PFSK-1 (cell line): ENCODE data around the gene FAXC.

Source experiments
- FOXP2 ChIP-seq: optimal IDR thresholded peaks from 2 replicates; pipeline ENCODE3; 2011; ENCODE audit warnings: borderline replicate concordance, control low read depth, inconsistent platforms; ENCODE audit not compliant: insufficient read depth; ENCODE audit errors: extremely low read length, extremely low read depth
- POLR2AphosphoS5 ChIP-seq: IDR thresholded peaks from 2 replicates; pipeline ENCODE4 v1.6.1; 2012; ENCODE audit warnings: low read depth, mild to moderate bottlenecking, control low read depth, low read length, moderate library complexity
- REST ChIP-seq, 2 experiments: IDR thresholded peaks; 2 replicates each; pipeline versions ENCODE4 v1.6.1 to v1.8.0; 2011 to 2012; ENCODE audit warnings: low read depth in 2 of 2, low read length in 2 of 2, control low read depth in 1 of 2, inconsistent platforms in 1 of 2, mild to moderate bottlenecking in 1 of 2, moderate library complexity in 1 of 2; ENCODE audit not compliant: insufficient read depth in 1 of 2
- SIN3A ChIP-seq: IDR thresholded peaks from 2 replicates; pipeline ENCODE4 v1.6.1; 2012; ENCODE audit warnings: mild to moderate bottlenecking, low read length, moderate library complexity, borderline replicate concordance; ENCODE audit not compliant: insufficient read depth
- TAF1 ChIP-seq: IDR thresholded peaks from 2 replicates; pipeline ENCODE4 v1.6.1; 2012; ENCODE audit warnings: low read length, control low read depth, borderline replicate concordance; ENCODE audit not compliant: insufficient read depth

FAXC gene

GRCh38 chr6:99254616-99255550, 94.6 kb downstream of the FAXC start:
- TF ChIP-seq FOXP2 (no peak), REST (IDR thresholded peaks at IDR 0.05; ENCODE audit: insufficient read depth in 1 of 2, low read depth in 2 of 2, low read length in 2 of 2) (no peak), POLR2AphosphoS5 (no peak), TAF1 (no peak), SIN3A (no peak)

- TF ChIP-seq REST (IDR thresholded peaks at IDR 0.05; ENCODE audit: insufficient read depth in 1 of 2, low read depth in 2 of 2, low read length in 2 of 2) (no peak), TAF1 (no peak), FOXP2 (no peak), POLR2AphosphoS5 (no peak), SIN3A (no peak)
These were observed 96.2 kb downstream of the FAXC start for GRCh38 chr6:99253271-99253670.

GRCh38 chr6:99252421-99252820, 97.1 kb downstream of the FAXC start:
- TF ChIP-seq REST (IDR thresholded peaks at IDR 0.05; ENCODE audit: insufficient read depth in 1 of 2, low read depth in 2 of 2, low read length in 2 of 2) (no peak), SIN3A (no peak), TAF1 (no peak), POLR2AphosphoS5 (no peak), FOXP2 (no peak)

- TF ChIP-seq REST (IDR thresholded peaks at IDR 0.05; ENCODE audit: insufficient read depth in 1 of 2, low read depth in 2 of 2, low read length in 2 of 2) (no peak), SIN3A (no peak), TAF1 (no peak), POLR2AphosphoS5 (no peak), FOXP2 (no peak)
These were observed 99.0 kb downstream of the FAXC start for GRCh38 chr6:99250476-99250875.

- TF ChIP-seq REST (IDR thresholded peaks at IDR 0.05; ENCODE audit: insufficient read depth in 1 of 2, low read depth in 2 of 2, low read length in 2 of 2) (no peak), TAF1 (no peak), SIN3A (no peak), FOXP2 (no peak), POLR2AphosphoS5 (no peak)
These were observed 102.9 kb downstream of the FAXC start for GRCh38 chr6:99246602-99247001.
